ENCODE measurements around the gene RER1. TPM values are rescaled to one million over a fixed set of nuclear protein-coding genes. Genes with fewer than 3 reads are reported as not detected.

Gene RER1
- total RNA-seq, 2 donors from 2014 or later, result 120 to 180 TPM

- no peaks in the 10 kb centered on the region for H3K36me3 Mint-ChIP-seq (ENCODE audit: low read depth)
- no peaks in the 10 kb centered on the region for H3K4me1 Mint-ChIP-seq
- no peak overlapping the region for H3K27ac Mint-ChIP-seq
- H3K9me3 Mint-ChIP-seq, result no peaks in the 10 kb centered on the region
- H3K4me3 Mint-ChIP-seq, result no peak overlapping the region
- no peak for ATAC-seq (replicated peaks)
- no peaks in the 10 kb centered on the region for H3K27me3 Mint-ChIP-seq
These were observed 12.5 kb upstream of the RER1 start for GRCh38 chr1:2378956-2379732.

DNA sequence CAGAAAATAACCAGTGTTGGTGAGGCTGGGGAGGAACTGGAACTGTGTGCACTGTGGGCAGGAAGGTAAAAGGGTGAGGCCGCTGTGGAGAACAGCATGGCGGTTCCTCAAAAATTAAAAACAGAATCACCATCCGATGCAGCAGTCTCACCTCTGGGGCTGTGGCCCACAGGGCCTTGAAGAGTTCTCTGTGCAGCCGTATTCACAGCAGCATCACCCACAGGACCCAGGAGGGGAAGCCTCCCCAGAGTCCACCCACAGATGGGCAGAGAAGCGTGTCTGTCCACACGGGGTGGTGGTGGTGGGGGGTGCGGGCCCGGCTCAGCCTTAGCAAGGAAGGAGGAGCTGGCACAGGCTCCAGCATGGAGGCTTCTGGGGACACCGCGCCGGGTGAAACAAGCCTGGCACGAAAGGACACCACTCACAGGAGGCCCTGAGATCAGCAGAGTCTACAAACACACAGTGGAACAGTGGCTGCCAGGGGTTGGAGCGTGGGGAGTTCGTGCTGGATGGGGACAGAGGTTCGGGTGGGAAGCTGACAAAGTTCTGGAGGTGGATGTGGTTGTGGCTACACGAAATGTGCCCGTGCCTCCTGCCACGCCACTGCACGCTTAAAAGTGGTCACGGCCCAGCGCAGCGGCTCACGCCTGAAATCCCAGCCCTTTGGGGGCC is 11.8 kb upstream of the RER1 start:
- Mint-ChIP-seq H3K4me3 (no peak overlapping the region), H3K4me1 (no peaks in the 10 kb centered on the region), H3K9me3 (no peaks in the 10 kb centered on the region), H3K27ac (no peak overlapping the region), H3K36me3 (ENCODE audit: low read depth) (no peaks in the 10 kb centered on the region), H3K27me3 (no peaks in the 10 kb centered on the region)
- no peak for ATAC-seq (replicated peaks)

DNA sequence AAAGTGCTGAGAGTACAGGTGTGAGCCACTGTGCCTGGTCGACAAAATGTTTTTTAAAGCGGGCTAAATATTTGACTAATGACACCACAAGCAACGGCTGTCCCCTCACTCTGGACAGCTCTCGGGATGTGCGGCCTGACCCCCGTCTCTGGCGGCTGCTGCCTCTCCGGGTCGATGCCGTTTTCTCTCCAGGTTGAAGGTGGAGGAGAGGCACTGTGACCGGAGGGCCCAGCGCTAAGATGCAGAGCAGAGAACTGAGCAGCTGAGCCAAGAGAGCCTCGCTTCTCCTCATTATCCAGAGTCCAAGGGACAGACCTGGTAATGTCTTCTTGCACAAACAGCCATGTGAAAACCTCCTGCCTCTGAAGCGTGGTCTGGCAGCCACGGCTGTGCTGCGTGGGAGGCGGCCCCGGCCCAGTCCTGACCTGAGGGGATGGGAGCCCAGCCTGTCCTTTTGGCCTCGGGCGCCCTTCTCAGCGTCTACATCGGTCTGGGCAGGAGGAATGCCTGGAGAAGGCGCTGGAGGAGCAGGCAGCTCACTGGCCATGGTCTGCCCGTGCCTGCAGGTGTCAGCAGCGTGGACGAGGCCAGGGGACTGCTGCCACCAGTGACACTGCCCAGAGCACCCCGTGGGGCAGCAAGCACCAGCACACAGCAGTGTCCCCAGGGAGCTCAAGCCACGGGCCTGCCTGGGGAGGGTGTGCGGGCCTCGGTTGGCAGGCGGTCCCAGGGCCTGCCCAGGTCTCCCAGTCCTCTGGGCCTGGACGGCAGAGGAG is 10.6 kb upstream of the RER1 start:
- Mint-ChIP-seq H3K27ac (no peak overlapping the region), H3K4me3 (no peak overlapping the region), H3K36me3 (ENCODE audit: low read depth) (no peaks in the 10 kb centered on the region), H3K9me3 (no peaks in the 10 kb centered on the region), H3K4me1 (no peaks in the 10 kb centered on the region), H3K27me3 (no peaks in the 10 kb centered on the region)
- ATAC-seq (replicated peaks), result no peak

DNA sequence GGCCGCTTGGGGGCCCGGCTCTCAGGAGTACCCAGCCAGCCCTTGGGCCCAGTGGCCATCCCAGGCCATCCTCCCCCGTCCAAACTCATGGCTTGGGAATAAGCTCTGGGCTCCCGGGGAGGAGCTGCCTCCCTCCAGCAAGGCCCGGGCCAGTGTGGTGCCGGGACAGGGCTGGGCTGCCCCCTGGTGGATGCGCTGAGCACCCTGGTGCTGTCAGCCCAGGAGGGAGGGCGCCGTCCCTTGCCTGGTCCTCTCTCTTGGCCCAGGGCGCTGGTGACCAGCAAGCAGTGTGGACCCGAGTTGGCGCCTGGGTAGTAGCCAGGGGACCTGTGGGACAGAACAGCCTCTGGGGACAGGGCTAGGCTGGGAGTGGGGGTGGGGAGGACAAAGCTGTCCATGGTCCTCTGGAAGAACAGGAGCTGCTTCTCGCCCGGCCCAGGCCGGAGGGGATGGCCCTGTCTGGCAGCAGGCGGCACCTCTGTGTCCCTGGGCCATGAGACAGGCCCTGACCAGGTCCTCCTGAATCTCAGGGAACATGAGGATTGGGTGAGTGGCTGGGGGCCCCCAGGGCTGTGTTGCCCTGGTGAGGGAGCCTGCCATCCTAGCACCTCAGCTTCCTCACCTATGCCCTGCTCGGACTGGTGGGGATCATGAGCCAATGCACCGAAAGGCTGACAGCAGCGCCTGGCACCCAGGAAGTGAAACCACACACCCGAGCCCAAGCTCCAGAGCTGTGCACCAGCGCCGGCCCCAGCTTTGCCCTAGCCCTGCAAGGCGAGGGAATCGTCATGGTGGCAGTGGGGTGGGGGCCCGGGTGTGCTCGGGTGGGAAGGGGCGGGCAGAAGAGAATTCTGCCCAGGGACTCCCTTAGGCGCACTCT is 9.7 kb upstream of the RER1 start:
- Mint-ChIP-seq H3K27ac (no peak overlapping the region), H3K4me1 (no peaks in the 10 kb centered on the region), H3K27me3 (no peaks in the 10 kb centered on the region), H3K9me3 (no peaks in the 10 kb centered on the region), H3K4me3 (no peak overlapping the region), H3K36me3 (ENCODE audit: low read depth) (no peaks in the 10 kb centered on the region)
- peak; percentile 98 for ATAC-seq (replicated peaks)

- Mint-ChIP-seq H3K36me3 (ENCODE audit: low read depth) (no peaks in the 10 kb centered on the region), H3K27me3 (no peaks in the 10 kb centered on the region), H3K4me3 (no peak overlapping the region), H3K9me3 (no peaks in the 10 kb centered on the region), H3K27ac (no peak overlapping the region), H3K4me1 (no peaks in the 10 kb centered on the region)
- peak; percentile 8 for ATAC-seq (replicated peaks)
These were observed 8.8 kb upstream of the RER1 start for GRCh38 chr1:2382621-2383361.

- Mint-ChIP-seq H3K4me3 (no peak overlapping the region), H3K36me3 (ENCODE audit: low read depth) (no peaks in the 10 kb centered on the region), H3K4me1 (no peaks in the 10 kb centered on the region), H3K27ac (peak overlapping the region; percentile 67), H3K9me3 (no peaks in the 10 kb centered on the region), H3K27me3 (no peaks in the 10 kb centered on the region)
- no peak for ATAC-seq (replicated peaks)
These were observed 8.1 kb upstream of the RER1 start for GRCh38 chr1:2383576-2383975.

DNA sequence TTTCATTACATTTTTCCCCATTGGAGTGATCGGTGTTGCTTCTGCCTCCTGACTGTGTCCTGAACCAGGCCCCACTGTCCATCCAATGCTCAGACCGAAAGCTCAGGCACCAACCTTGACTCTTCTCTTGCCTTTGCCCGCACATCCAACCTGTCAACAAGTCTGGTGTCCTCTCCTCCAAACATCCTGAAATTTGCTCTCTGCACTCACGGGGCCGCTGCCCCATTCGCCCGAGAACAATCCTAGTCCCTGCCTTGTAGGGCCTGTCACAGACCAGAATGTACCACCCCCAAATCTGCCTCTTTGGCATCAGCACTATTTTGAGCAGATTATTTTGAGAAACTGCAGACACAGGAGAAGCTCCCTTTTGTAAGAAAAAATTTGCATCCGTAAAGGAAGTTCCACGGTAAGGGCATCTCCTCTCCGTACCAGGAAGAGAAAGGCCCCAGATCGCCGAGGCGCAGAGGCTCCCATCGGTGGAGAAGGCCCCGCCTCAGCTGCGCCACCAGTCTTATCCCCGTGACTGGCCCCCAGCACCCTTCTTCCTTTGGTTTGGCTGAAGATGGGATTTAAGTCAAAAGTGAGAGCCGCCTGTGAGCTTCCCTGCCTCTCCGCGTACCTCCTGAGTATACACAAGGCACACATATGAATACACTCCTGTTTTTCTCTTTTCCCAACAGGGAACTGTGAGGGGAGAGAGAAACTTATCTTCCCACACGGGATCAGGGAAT is 7.3 kb upstream of the RER1 start:
- no peaks in the 10 kb centered on the region for H3K27me3 Mint-ChIP-seq
- H3K4me1 Mint-ChIP-seq, result no peaks in the 10 kb centered on the region
- H3K27ac Mint-ChIP-seq, result peak overlapping the region; percentile 67
- no peak overlapping the region for H3K4me3 Mint-ChIP-seq
- no peak for ATAC-seq (replicated peaks)
- no peaks in the 10 kb centered on the region for H3K9me3 Mint-ChIP-seq
- H3K36me3 Mint-ChIP-seq (ENCODE audit: low read depth), result no peaks in the 10 kb centered on the region

DNA sequence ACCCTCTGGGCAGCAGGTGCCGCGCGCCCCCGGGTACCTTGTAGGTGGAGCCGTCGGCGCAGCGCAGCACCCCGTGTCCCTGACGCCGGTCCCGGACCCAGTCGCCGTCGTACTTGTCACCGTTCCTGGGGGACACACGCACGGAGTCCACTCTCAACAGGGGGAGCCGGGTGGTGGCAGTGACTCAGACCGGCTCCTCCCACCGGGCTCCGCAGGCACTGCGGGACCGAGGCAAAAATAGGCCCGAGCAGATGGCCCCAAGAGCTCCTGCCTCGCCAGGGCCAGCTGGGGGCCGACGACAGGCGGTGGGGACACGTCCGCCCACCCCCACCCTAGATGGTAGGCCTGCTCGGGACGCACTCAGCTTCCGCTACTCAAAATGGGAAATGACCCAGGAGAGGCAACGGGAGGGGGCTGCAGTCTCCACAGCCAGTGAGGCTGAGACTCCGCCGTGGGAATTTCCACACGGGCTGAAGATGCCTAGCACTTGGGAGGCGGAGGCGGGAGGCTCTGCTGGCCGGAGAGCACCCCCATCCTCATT is 6.6 kb upstream of the RER1 start:
- Mint-ChIP-seq H3K27ac (no peak overlapping the region), H3K9me3 (no peaks in the 10 kb centered on the region), H3K4me3 (no peak overlapping the region), H3K36me3 (ENCODE audit: low read depth) (no peaks in the 10 kb centered on the region), H3K4me1 (no peaks in the 10 kb centered on the region), H3K27me3 (no peaks in the 10 kb centered on the region)
- ATAC-seq (replicated peaks), result no peak

DNA sequence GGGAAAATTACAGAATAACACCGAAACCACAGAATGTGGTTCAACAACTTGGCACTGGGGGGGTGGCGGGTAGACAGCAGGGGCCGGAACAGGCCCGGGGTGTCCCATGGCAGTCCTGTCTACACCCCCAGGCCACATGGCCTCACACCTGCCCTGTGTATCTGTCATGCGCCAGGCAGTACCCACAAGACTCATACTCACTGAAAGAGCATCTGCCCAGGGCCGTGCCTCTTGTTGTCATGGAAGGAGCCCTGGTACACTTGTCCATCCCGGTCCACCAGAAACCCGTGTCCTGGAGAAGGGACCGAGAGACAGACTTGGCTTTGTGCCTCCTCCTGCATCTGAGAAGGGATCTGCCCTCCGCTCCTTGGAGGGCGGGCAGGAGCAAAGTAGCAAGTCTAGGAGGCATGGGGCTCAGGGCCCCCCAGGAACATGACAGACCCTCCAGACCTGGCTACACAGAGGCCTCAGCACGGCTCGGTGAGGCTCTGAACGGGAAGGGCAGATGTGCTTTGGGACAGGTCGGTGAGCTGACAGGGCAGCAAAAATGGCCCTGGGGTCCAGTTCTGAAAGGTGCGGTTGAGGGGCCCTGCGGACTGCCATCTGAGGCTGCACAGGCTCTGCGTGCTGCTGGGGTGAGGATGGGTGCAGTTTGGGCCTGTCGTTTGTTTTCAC is 5.9 kb upstream of the RER1 start:
- Mint-ChIP-seq H3K9me3 (no peaks in the 10 kb centered on the region), H3K27ac (no peak overlapping the region), H3K4me1 (no peaks in the 10 kb centered on the region), H3K27me3 (no peaks in the 10 kb centered on the region), H3K36me3 (ENCODE audit: low read depth) (no peaks in the 10 kb centered on the region), H3K4me3 (no peak overlapping the region)
- ATAC-seq (replicated peaks), result no peak

DNA sequence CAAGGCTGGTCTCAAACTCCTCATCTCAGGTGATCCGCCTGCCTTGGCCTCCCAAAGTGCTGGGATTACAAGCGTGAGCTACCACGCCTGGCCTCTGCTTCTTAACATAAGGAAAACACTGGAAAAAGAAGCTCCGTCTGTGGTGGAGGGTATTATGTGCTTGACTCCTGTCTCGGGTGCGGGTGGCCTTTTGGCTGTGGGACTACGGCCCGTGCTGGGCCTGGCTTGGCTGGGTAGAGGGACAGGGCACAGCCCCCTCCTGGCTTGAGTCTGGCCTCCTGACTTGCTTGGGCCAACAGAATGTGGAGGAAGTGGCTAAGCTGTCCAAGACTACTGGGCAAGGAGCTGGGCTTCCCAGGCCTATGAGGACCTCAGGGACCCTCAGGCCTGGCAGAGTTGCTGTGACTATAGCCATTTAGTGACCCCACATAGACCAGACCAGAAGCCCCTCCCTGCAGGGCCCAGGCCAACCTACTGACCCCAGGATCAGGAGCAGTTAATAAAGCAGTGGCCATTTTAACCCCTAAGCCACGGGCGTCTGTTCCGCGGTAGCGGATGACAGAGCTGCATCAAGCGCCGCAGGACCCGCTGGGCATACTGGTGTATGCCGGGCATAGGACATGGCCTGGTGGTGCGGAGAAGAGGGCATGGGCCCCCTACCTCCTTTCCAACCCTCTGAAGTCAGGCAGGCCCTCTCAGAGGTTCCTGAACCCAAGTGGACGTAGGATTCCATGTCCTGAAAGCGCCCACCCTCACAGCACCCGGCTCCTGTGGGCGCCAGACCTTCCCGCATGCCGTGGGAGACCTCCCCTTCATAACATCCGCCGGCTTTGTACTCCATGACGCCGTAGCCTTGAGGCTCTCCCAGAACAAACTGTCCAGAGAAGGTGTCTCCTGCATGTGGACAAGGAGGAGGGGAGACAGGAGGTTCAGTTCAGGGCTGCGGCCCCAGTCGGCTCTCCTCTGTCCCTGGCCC is 4.7 kb upstream of the RER1 start:
- no peak for ATAC-seq (replicated peaks)
- H3K4me1 Mint-ChIP-seq, result no peaks in the 10 kb centered on the region
- H3K27me3 Mint-ChIP-seq, result no peaks in the 10 kb centered on the region
- no peaks in the 10 kb centered on the region for H3K9me3 Mint-ChIP-seq
- H3K4me3 Mint-ChIP-seq, result no peak overlapping the region
- no peak overlapping the region for H3K27ac Mint-ChIP-seq
- H3K36me3 Mint-ChIP-seq (ENCODE audit: low read depth), result no peaks in the 10 kb centered on the region

GRCh38 chr1:2388004-2388913 is 3.4 kb upstream of the RER1 start:
- no peaks in the 10 kb centered on the region for H3K27me3 Mint-ChIP-seq
- no peak overlapping the region for H3K27ac Mint-ChIP-seq
- peaks cover 11% of the 10 kb centered on the region for H3K36me3 Mint-ChIP-seq (ENCODE audit: low read depth)

More at GRCh38 chr1:2388004-2388913, 3.4 kb upstream of the RER1 start:
- ATAC-seq (replicated peaks), result no peak
- Mint-ChIP-seq H3K4me3 (no peak overlapping the region), H3K9me3 (no peaks in the 10 kb centered on the region), H3K4me1 (peaks cover 9% of the 10 kb centered on the region)

Measured in activated T-helper 17 cell treated with anti-CD3 and anti-CD28 coated beads, Interleukin-2, amount 50 U/mL, for 72 hours (primary cell).